HepG2 (cell line): ENCODE results near the gene GRM7. TPM values are rescaled to one million over a fixed set of nuclear protein-coding genes. Genes with fewer than 3 reads are reported as not detected.

Experiments
- ATAC-seq: fragments of 200-7000 bp; cut with Tn5 transposase; 3 replicates; pipeline ENCODE4 v1.9.1; 2020; ENCODE audit warnings: mild to moderate bottlenecking, moderate library complexity
- BruUV-seq: library from RNA; stranded (reverse); fragments of 400-500 nt; replicated peaks from 2 replicates; lab custom pipeline; 2021; lab: Mats Ljungman, UMichigan
- CTCF ChIA-PET: fragments of 300-600 bp; formaldehyde crosslinking; extraction: SDS; loops from one replicate; lab custom pipeline; 2021; ENCODE audit warnings: low total read pairs, inconsistent platforms, low intra/inter-chr PET ratio; lab: Yijun Ruan, JAX
- POLR2A ChIA-PET: fragments of 350-600 bp; sonication (Branson Sonifier 250); formaldehyde crosslinking; loops from one replicate; lab custom pipeline; 2020; ENCODE audit warnings: antibody characterized with exemption, inconsistent platforms; lab: Yijun Ruan, JAX
- DNase-seq: peaks from one replicate; pipeline ENCODE4 v3.0.0-alpha.2; 2015; ENCODE audit warnings: low spot score
- FAIRE-seq: peaks from 3 replicates; lab custom pipeline; 2011; peaks lifted over from hg19 to GRCh38; lab: Jason Lieb, UNC
- H2AFZ ChIP-seq: one replicate; pipeline ENCODE4 v1.6.1; 2011; ENCODE audit warnings: low read length, inconsistent platforms
- H3K27ac ChIP-seq: fragments of 300-600 bp; 3 replicates; pipeline ENCODE4 v1.8.0; 2011; ENCODE audit warnings: mixed run types, mild to moderate bottlenecking, mixed read lengths, low read length, inconsistent platforms; ENCODE audit not compliant: insufficient read depth; ENCODE audit errors: extremely low read length
- H3K27me3 ChIP-seq, 2 experiments: fragments of 200-600 bp in 1 of 2; 2 replicates in 1 of 2; 3 replicates in 1 of 2; pipeline versions ENCODE4 v1.6.0 to v1.8.0; 2011; ENCODE audit warnings: low read length in 2 of 2, mild to moderate bottlenecking in 2 of 2, moderate library complexity in 2 of 2, inconsistent platforms in 1 of 2; ENCODE audit not compliant: insufficient read depth in 2 of 2, control insufficient read depth in 1 of 2
- H3K36me3 ChIP-seq, 2 experiments: fragments of 200-600 bp in 1 of 2; replicated peaks in 1 of 2; 2 replicates in 1 of 2; 3 replicates in 1 of 2; pipeline versions ENCODE4 v1.5.1 to v1.8.0; 2011; ENCODE audit warnings: low read length in 2 of 2, inconsistent platforms in 1 of 2; ENCODE audit not compliant: insufficient read depth in 2 of 2, control insufficient read depth in 1 of 2
- H3K4me1 ChIP-seq: 2 replicates; pipeline ENCODE4 v1.5.1; 2012; ENCODE audit warnings: low read length, inconsistent platforms; ENCODE audit not compliant: insufficient read depth
- H3K4me2 ChIP-seq: 2 replicates; pipeline ENCODE4 v1.6.0; 2011; ENCODE audit warnings: low read depth, low read length, inconsistent platforms
- H3K4me3 ChIP-seq, 3 experiments: fragments of 200-600 bp in 1 of 3; sonication (generic), shearing (Covaris generic) in 1 of 3; replicated peaks in 1 of 3; 2 replicates each; pipeline ENCODE4 v1.5.1; 2011 to 2016; ENCODE audit warnings: low read length in 3 of 3, inconsistent platforms in 2 of 3, low read depth in 2 of 3, mild to moderate bottlenecking in 2 of 3, control low read depth in 1 of 3, mixed read lengths in 1 of 3; ENCODE audit not compliant: insufficient read depth in 1 of 3
- H3K79me2 ChIP-seq: one replicate; pipeline ENCODE4 v1.6.1; 2011; ENCODE audit warnings: low read length, inconsistent platforms; ENCODE audit not compliant: insufficient read depth
- H3K9ac ChIP-seq: 2 replicates; pipeline ENCODE4 v1.6.0; 2011; ENCODE audit warnings: mild to moderate bottlenecking, low read depth, low read length, inconsistent platforms; ENCODE audit not compliant: insufficient read depth
- H3K9me3 ChIP-seq: 2 replicates; pipeline ENCODE4 v1.5.1; 2012; ENCODE audit warnings: mild to moderate bottlenecking, low read length
- H4K20me1 ChIP-seq: 2 replicates; pipeline ENCODE4 v1.6.0; 2011; ENCODE audit warnings: inconsistent platforms, mild to moderate bottlenecking, low read length, moderate library complexity; ENCODE audit not compliant: insufficient read depth
- HMGA1 ChIP-seq: sonication (generic); formaldehyde crosslinking; conservative IDR thresholded peaks from 2 replicates; pipeline ENCODE4 v1.4.0; 2020; ENCODE audit warnings: missing genetic modification reagents
- SALL1 ChIP-seq: sonication (generic); formaldehyde crosslinking; IDR thresholded peaks from 2 replicates; pipeline ENCODE4 v1.8.0; 2022; ENCODE audit warnings: mild to moderate bottlenecking, missing genetic modification reagents
- WGBS: methylation state at CpG from one replicate; pipeline ENCODE4 v1.1.6; 2017; ENCODE audit warnings: low lambda C conversion rate; 5-methylcytosine and 5-hydroxymethylcytosine counted together
- in situ Hi-C: cut with HindIII; loops from 2 replicates; pipeline ENCODE4 v1.10.0; 2017; ENCODE audit warnings: low pct_unique_long_range_greater_than_20kb; ENCODE audit not compliant: extremely low pct_ligation_motif_present
- intact Hi-C: fragments of 100-400 bp; cut with micrococcal nuclease; formaldehyde crosslinking; loops from one replicate; pipeline ENCODE4 v1.10.0; 2022; ENCODE audit not compliant: unreplicated experiment
- polyA plus RNA-seq, 8 experiments: library from polyadenylated mRNA; depleted of rRNA in 3 of 8; stranded (reverse) in 7 of 8; unstranded in 1 of 8; fragments of >200 nt; fragmentation: Illumina TruSeq in 4 of 8; extraction: Trizol in 4 of 8; gene quantifications; 2 replicates each; pipeline versions ENCODE4 v1.2.1 to v1.2.3, GENCODE V29; 2011 to 2016; ENCODE audit warnings: low read depth in 4 of 8, missing spikeins in 1 of 8, mixed read lengths in 1 of 8; ENCODE audit not compliant: insufficient read depth in 1 of 8
- total RNA-seq, 5 experiments: library from RNA; depleted of rRNA; stranded (reverse); fragments of >200 nt; fragmentation: Illumina TruSeq; extraction: Trizol; gene quantifications; 2 replicates each; pipeline ENCODE4 v1.2.3, GENCODE V29; 2016; ENCODE audit warnings: low read depth in 1 of 5
- TF ChIP-seq, protein P1 (sequence below): sonication (generic); formaldehyde crosslinking; IDR thresholded peaks from 2 replicates; pipeline ENCODE4 v1.8.0; 2022; ENCODE audit warnings: low read depth, missing genetic modification reagents
- TF ChIP-seq, protein P2 (sequence below): sonication (generic); formaldehyde crosslinking; IDR thresholded peaks from 2 replicates; pipeline ENCODE4 v1.4.0; 2020; ENCODE audit warnings: missing genetic modification reagents, borderline replicate concordance

GRM7 gene
- total and polyA plus RNA-seq, 2 of the 13 experiments (the other 11 are each of a cell fraction or from before 2014, with no cell fraction given) = not detected

DNA sequence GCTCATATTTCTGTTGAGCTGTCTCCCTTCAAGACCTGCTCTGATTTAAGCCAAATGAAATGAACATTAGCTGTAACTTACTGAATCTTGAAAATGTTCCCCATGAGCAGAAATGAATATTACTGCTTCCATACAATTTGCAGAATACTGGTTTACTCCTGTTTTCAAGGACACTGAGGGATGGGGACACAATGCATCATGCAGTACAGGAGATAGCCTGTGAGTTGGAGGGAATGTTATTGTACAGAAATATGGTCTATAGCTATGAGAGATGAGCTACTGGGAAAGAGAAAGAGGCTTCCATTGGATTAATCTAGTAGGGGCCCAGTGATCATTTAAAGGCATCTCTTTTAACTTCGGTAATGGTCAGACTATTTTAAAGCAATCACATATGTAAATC is 798.2 kb downstream of the GRM7 start (continued):
- no peak for TF ChIP-seq HMGA1 (CRISPR knock-in tag)
- TF ChIP-seq, protein P1, sequence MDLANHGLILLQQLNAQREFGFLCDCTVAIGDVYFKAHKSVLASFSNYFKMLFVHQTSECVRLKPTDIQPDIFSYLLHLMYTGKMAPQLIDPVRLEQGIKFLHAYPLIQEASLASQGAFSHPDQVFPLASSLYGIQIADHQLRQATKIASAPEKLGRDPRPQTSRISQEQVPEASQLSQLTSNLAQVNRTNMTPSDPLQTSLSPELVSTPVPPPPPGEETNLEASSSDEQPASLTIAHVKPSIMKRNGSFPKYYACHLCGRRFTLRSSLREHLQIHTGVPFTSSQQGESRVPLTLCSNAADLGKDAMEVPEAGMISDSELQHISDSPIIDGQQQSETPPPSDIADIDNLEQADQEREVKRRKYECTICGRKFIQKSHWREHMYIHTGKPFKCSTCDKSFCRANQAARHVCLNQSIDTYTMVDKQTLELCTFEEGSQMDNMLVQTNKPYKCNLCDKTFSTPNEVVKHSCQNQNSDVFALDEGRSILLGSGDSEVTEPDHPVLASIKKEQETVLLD (CRISPR knock-in tag) = no peak
- TF ChIP-seq, all 625 proteins: peak for 0

DNA sequence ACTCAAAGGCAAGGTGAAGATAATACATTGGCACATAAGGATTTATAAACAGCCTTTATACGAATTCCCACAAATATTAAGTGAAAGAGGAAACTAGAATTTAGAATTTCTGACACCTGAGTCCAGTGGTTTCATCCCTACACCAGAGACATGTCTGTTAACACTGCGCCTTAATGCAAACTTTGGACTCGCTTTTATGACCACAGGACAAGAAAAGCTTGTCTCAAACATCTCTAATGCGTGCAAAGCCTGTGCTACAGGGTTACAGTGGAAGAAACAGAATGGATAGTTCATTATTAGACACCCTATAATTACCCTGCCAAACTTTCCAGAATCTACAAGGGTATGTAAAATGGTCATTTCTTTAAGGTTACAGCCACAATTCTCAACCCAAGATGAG is 802.9 kb downstream of the GRM7 start:
- POLR2A ChIA-PET = no interaction called here
- CTCF ChIA-PET = no interaction called here
- no peak for FAIRE-seq

More for the DNA sequence above, 802.9 kb downstream of the GRM7 start:
- in situ Hi-C loops = no loop called here
- H3K27me3 ChIP-seq = no peaks in the 10 kb centered on the region; a peak in 1 of 5 replicates
- intact Hi-C loops = no loop called here
- H3K36me3 ChIP-seq = no peaks in the 10 kb centered on the region
- H3K9me3 ChIP-seq = peaks cover 44% of the 10 kb centered on the region
- H3K4me3 ChIP-seq = no peak overlapping the region
- DNase-seq (no peak), ATAC-seq (no peak)
- no peak overlapping the region for H3K27ac ChIP-seq
- H2AFZ ChIP-seq = no peak overlapping the region
- no peaks in the 10 kb centered on the region for H3K4me1 ChIP-seq
- 9% methylated on average over 4 of the region's 4 CpGs for WGBS
- TF ChIP-seq, protein P2, sequence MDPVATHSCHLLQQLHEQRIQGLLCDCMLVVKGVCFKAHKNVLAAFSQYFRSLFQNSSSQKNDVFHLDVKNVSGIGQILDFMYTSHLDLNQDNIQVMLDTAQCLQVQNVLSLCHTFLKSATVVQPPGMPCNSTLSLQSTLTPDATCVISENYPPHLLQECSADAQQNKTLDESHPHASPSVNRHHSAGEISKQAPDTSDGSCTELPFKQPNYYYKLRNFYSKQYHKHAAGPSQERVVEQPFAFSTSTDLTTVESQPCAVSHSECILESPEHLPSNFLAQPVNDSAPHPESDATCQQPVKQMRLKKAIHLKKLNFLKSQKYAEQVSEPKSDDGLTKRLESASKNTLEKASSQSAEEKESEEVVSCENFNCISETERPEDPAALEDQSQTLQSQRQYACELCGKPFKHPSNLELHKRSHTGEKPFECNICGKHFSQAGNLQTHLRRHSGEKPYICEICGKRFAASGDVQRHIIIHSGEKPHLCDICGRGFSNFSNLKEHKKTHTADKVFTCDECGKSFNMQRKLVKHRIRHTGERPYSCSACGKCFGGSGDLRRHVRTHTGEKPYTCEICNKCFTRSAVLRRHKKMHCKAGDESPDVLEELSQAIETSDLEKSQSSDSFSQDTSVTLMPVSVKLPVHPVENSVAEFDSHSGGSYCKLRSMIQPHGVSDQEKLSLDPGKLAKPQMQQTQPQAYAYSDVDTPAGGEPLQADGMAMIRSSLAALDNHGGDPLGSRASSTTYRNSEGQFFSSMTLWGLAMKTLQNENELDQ (CRISPR knock-in tag) = no peak
- no peak for TF ChIP-seq SALL1 (CRISPR knock-in tag)
- TF ChIP-seq, all 625 proteins: peak for 0
- no TSS peak for BruUV-seq
- Histone ChIP-seq H3K4me2 (no peak overlapping the region), H3K9ac (no peak overlapping the region), H4K20me1 (no peaks in the 10 kb centered on the region), H3K79me2 (no peaks in the 10 kb centered on the region)
